Measurements from ENCODE around the gene CHD2.

GRCh38 chr15:92884436-92885223 lies 15.5 kb upstream of the CHD2 start:
- TF ChIP-seq CTCF (IDR thresholded peaks at IDR 0.05) (no peak), POLR2AphosphoS5 (IDR thresholded peaks at IDR 0.05) (no peak), POLR2A (IDR thresholded peaks at IDR 0.05) (no peak)
